HL-60 (cell line): Measurements from ENCODE around the gene ZNF805.

Experiments used
- DNase-seq, 2 experiments: peaks; one replicate each; pipeline ENCODE4 v3.0.0-alpha.2; 2010 to 2020; ENCODE audit warnings: low read depth in 1 of 2, low spot score in 1 of 2
- H3K27ac ChIP-seq: fragments of 250-450 bp; sonication (Bioruptor Pico); replicated peaks from 2 replicates; pipeline ENCODE4 v1.5.1; 2020; ENCODE audit warnings: mild to moderate bottlenecking, moderate library complexity
- H3K27me3 ChIP-seq: fragments of 250-450 bp; sonication (Bioruptor Pico); 2 replicates; pipeline ENCODE4 v1.5.1; 2021; ENCODE audit warnings: mild to moderate bottlenecking, moderate library complexity; ENCODE audit not compliant: insufficient read depth, poor library complexity, severe bottlenecking
- H3K4me3 ChIP-seq: replicated peaks from 2 replicates; pipeline ENCODE4 v1.5.1; 2011; ENCODE audit warnings: mild to moderate bottlenecking, control low read depth, low read length; ENCODE audit not compliant: insufficient read depth
- CTCF ChIP-seq: IDR thresholded peaks from one replicate; pipeline ENCODE4 v1.5.1; 2011; ENCODE audit warnings: low read length, control low read depth, inconsistent platforms; ENCODE audit not compliant: insufficient read depth
- GABPA ChIP-seq: IDR thresholded peaks from 2 replicates; pipeline ENCODE4 v1.6.1; 2012; ENCODE audit warnings: low read depth
- POLR2AphosphoS5 ChIP-seq: IDR thresholded peaks from 2 replicates; pipeline ENCODE4 v1.6.1; 2012; ENCODE audit warnings: low read depth
- REST ChIP-seq: IDR thresholded peaks from 2 replicates; pipeline ENCODE4 v1.6.1; 2012; ENCODE audit warnings: low read depth; ENCODE audit not compliant: insufficient replicate concordance
- SPI1 ChIP-seq: IDR thresholded peaks from 2 replicates; pipeline ENCODE4 v1.6.1; 2012; ENCODE audit warnings: low read depth, mild to moderate bottlenecking, borderline replicate concordance
- long read RNA-seq: library from polyadenylated mRNA; unstranded; transcript quantifications from one replicate; pipeline ENCODE4 v2.0.0, GENCODE V29; 2020

Gene ZNF805
- long read RNA-seq, transcript ZNF805-202 (4 exons, 1,884 nt), result major isoform, 12 of 12 reads
- long read RNA-seq, partial matches to known transcripts, result 0 of 12 reads
- long read RNA-seq, other reads (novel, unspliced or antisense), result 0 of 12 reads

- Histone ChIP-seq H3K4me3 (peak within 1 kb of the TSS; percentile 99), H3K27me3 (no peaks in the 10 kb centered on the region), H3K27ac (peak within 1 kb of the TSS; percentile 78)
- TF ChIP-seq GABPA (peak; percentile 95), REST (no peak)
- DNase-seq, result peak; percentile 84 to 95
These were observed at the start of gene ZNF805 for GRCh38 chr19:57240311-57241090. Gene ZNF805, plus strand, starts transcription at chr19:57240632. Its CDS starts 260 bp downstream, at chr19:57240892.

GRCh38 chr19:57191141-57192076 lies 49.0 kb upstream of the ZNF805 start, which contains the start of gene ZNF264:
Gene ZNF264, plus strand, starts transcription at chr19:57191500. Its CDS starts 414 bp downstream, at chr19:57191914.
- DNase-seq, result peak; percentile 79 to 92
- peak within 1 kb of the TSS; percentile 93 for H3K27ac ChIP-seq
- no peaks in the 10 kb centered on the region for H3K27me3 ChIP-seq
- peak within 1 kb of the TSS; percentile 96 for H3K4me3 ChIP-seq
- TF ChIP-seq GABPA, result peak; percentile 90
- no peak for TF ChIP-seq REST
- TF ChIP-seq SPI1, result peak; percentile 7; the same call in 1 of the 2 replicates
- TF ChIP-seq CTCF, result no peak
- peak; percentile 81 for TF ChIP-seq POLR2AphosphoS5

- H3K27ac ChIP-seq, result peak overlapping the region; percentile 93
- no peak for TF ChIP-seq CTCF
- TF ChIP-seq REST, result no peak
- TF ChIP-seq SPI1, result no peak
- no peak for TF ChIP-seq GABPA
- TF ChIP-seq POLR2AphosphoS5, result no peak
- peak overlapping the region; percentile 96 for H3K4me3 ChIP-seq
- no peaks in the 10 kb centered on the region for H3K27me3 ChIP-seq
- no peak for DNase-seq
These were observed 48.4 kb upstream of the ZNF805 start for GRCh38 chr19:57192077-57192420.
